RKO (cell line): ENCODE measurements around the gene GARIN5A.

ENCODE experiments used
- DNase-seq: peaks from one replicate; pipeline ENCODE4 v3.0.0-alpha.2; 2016; ENCODE audit warnings: low spot score

Gene GARIN5A

GRCh38 chr19:50508843-50509190, 32.2 kb upstream of the GARIN5A start:
- no peak for DNase-seq

DNA sequence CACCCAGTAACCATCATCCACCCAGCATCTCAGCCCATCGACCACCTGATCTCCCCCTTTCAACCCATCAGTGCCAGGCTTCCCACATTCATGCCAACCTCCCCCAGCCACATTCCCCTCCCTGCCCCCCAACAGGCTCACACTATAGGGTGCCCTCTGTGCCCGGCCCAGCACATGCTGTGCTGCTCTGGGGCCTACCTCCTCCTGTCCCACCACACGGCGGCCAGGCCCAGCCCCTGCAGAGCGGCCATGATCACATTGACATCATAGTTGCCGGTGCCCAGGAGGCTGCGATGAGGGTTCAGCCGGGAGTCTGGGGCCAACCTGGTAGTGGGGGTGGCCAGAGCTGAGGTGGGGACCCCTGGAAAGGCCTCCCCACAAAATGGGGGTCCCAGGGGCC, 30.7 kb upstream of the GARIN5A start:
- DNase-seq: no peak

GRCh38 chr19:50506700-50507099, 30.1 kb upstream of the GARIN5A start:
- no peak for DNase-seq

- no peak for DNase-seq
Observed at GRCh38 chr19:50505856-50506611, 29.4 kb upstream of the GARIN5A start.

GRCh38 chr19:50501568-50502475, 25.2 kb upstream of the GARIN5A start:
- DNase-seq: no peak

DNA sequence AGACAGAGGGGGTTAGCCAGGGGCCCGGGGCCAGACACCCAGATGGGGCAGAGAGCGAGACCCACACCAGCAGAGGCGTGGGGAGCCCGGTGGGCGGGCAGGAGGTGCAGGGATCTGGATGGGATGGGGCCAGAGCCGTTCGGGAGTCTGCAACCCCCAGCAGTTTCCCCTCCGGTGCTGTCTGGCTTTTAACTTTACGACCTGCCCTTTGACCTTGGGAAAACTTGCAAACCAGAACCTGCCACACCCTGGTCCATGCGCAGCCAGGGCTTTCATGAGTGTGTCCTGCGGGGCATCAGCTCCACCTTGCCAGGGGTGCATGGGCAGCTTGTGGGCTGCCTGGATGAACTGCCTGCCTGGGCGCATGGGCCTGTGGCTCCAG, 24.5 kb upstream of the GARIN5A start:
- DNase-seq: no peak

- no peak for DNase-seq
Observed at GRCh38 chr19:50500753-50501151, 24.1 kb upstream of the GARIN5A start.

DNA sequence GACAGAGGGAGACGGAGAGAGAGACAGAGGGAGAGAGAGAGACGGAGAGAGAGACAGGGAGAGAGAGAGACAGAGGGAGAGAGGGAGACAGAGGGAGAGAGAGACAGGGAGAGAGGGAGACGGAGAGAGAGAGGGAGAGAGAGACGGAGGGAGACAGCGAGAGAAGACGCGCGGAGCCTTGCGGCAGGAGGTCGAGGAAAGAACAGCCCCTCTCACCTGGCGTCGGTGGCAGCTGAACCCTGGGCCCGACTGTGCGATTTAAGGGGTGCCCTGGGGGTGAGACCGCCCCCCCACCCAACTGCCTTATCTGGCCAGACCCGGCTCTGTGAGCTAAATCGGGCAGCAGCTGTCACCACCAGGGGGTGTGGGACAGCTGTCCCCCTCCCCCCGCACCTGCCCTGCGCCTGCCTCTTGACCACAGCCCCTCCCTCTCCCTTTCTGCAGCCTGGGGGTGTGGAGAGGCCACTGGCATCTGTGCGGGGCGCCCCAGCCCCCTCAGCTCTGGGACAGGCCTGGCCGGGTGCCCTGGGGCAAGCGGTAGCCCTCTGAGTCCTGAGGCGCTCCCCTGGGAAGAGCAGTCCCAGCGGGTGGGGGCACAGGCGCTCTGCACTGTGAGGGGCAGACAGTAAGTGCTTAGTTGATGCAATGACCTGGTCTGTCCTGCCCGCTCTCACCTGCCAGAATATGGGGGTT, 23.6 kb upstream of the GARIN5A start:
- DNase-seq: no peak

DNA sequence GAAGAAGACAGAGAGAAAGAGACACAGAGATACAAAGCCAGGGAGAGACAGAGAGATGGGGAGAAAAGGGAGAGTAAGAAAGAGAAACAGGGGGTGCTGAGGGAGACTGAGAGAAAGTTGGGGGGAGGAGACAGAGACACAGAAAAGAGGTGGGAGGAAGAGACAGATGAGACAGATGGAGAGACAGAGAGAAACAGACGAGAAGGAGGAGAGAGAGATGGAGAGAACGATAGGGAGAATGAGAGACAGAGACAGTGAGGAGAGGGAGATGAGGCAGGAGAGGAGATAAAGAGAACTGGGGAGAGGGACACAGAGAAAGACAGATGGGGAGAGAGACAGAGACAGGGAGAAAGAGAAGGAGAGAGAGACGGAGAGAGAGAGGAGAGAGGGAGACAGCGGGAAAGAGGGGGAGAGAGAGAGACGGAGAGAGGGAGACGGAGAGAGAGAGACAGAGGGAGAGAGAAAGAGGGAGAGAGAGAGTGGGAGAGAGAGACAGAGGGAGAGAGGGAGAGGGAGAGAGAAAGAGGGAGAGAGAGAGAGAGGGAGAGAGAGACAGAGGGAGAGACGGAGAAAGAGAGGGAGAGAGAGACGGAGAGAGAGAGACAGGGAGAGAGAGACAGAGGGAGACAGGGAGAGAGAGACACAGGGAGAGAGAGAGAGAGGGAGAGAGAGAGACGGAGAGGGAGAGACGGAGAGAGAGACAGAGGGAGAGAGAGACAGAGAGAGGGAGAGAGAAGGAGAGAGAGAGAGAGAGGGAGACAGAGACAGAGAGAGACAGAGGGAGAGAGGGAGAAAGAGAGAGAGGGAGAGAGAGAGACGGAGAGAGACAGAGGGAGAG, 21.8 kb upstream of the GARIN5A start:
- DNase-seq: no peak

DNA sequence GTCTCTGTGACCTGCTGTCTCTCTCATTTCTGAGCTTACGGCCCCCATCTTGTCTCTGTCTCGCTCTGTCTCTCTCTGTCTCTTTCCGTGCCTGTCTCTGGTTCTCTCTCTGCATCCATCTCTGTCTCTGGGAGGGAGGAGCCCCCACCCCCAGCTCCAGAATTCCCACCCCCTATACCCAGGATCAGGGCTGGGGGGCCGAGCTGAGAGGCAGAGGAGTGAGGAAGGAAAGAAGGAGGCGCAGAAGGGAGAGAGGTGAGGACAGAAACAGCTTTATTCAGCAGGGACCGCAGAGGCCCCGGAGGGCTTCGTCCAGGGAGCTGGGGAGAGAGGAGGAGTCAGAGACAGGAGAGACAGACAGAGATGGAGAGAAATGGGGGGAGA, 20.4 kb upstream of the GARIN5A start:
- DNase-seq: no peak

DNA sequence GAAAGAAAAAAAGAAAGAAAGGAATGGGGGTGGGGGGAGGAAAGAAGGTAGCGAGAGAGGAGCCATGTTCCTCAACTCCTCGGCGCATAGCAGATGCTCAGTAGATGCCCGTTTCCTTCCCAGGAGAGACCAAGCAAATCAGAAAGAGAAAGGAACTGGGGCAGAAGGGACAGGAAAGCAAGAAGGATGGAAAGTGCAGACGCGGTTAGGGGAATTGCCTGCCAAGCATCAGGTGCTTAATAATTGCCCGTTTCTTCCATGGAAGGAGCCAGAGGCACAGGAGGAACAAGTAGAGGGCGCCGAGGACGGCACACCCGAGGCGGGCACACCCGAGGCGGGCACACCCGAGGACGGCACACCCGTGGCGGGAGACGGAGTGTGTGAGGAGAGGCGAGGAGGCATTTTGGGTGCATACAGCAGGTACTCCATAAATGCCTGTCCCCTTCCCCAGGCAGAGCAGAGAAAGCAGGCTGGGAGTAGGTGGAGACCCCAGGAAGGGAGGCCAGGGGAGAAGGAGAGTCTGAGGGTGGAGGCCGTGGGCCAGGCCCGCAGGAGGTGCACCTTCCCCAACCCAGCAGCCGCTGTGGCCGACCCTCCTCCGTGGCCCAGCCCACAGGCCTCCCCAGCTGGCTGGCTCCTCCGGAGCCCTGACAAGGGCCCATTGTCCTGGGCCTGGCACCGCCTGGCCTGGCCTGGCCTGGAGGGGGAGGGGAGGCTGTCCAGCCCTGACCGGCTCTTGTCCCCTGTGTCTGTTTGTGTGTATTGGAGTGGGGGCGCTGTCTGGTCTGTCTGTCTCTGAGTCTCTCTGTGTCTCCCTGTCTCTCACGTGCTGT, 19.8 kb upstream of the GARIN5A start:
- peak; percentile 25 for DNase-seq

DNA sequence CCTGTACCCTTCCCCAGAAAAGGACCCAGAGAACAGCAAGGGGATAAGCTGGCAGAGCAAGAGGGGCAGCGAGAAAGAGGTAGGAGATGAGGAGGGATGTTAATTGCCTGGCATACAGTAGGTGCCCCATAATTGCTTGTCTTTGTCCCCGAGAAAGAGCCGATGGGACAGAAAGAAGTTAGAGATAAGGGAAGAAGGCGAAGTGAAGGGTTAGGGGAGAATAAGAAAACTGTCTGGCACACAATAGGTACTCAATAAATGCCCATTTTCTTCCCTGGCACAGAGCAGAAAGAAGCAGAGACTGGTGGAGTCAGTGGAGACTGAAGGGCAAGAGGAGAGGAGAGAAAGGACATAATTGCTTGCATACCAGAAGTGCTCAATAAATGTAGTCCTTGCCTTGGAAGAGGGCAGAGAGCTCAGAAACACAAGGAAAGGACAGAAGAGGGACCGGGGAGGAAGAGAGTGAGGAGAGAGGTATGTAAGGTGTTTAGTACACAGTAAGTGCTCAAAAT, 18.4 kb upstream of the GARIN5A start:
- DNase-seq: no peak

GRCh38 chr19:50494186-50495019, 17.8 kb upstream of the GARIN5A start:
- no peak for DNase-seq

DNA sequence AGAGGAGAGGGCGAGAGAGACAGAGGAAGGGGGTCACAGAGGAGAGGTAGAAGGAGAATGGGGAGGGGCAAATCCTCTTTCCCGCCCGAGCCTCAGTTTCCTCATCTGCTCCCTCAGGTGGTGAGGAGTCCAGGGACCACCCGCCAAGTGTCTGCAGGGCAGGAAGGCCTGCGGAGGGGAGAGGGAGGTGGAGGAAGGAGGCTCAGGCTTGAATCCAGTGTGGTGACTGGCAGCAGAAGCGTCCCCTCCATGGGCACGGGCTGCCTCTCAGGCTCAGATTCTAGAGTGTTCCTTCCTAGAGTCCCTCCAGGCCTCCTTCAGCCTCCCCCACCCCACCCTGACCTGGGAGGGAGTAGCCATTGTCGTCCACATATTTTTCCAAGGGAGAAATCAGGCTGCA, 16.5 kb upstream of the GARIN5A start:
- no peak for DNase-seq

- no peak for DNase-seq
Observed at GRCh38 chr19:50492303-50493052, 15.8 kb upstream of the GARIN5A start.

DNA sequence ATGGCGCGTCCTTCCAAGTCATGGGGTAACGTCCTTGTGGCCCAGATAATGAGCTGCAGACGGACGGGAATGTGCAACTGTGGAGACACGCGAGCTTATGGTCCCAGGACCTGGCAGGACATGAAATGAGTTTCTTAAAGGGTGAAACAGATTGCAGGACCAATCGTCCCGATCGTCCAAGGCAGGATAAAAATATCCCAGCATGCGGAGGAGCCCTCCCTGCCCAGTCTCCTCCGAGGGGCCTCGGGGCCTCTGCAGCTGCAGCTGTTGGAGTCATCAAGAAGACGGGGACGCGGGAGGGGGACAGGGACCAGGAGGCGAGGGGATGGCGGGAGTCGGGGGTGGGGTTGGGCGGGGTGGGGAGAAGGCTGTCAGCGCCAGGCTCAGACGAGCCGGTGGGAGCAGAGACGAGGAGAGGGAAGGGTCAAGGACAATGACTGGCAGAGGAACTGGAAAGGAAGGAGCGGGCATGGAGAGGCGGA, 14.4 kb upstream of the GARIN5A start:
- no peak for DNase-seq

- DNase-seq: no peak
Observed at GRCh38 chr19:50490411-50490811, 13.8 kb upstream of the GARIN5A start.

DNA sequence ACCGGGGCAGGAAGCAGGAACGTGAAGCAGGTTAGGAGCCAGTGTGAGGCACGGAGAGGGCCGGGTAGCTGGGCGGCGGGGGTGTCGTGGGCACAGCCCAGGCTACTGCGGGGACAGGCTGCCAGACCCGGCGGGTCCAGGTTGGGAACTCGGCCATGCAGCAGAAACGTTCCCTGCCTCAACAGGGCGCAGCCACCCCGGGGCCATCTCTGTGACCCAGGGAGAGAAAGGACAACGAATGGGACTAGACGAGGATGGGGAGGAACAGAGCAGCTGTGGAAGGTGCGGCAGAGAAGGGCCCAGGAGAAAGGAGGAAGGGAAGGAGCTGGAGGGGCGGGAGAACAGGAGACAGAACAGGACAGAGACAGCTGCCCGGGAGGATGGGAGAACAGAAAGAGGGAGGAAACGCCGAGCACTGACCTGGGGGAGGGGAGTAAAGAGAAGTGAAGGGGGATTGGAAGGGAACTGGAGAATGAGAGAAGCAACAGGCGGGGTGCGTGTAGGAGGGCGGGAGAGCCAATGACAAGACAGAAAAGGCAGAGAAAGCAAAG, 12.9 kb upstream of the GARIN5A start:
- DNase-seq: no peak
